Caco-2 (cell line): ENCODE results near the gene MARCHF2. TPM values are rescaled to one million over a fixed set of nuclear protein-coding genes. Genes with fewer than 3 reads are reported as not detected.

Experiments used
- BruUV-seq: library from RNA; stranded (reverse); fragments of 400-500 nt; replicated peaks from 2 replicates; lab custom pipeline; 2021; lab: Mats Ljungman, UMichigan
- CTCF ChIA-PET: fragments of 300-600 bp; sonication (Branson Sonifier 250); formaldehyde crosslinking; loops from one replicate; lab custom pipeline; 2022; ENCODE audit warnings: antibody characterized with exemption; lab: Charles Lee
- POLR2A ChIA-PET: fragments of 300-600 bp; sonication (Branson Sonifier 250); formaldehyde crosslinking; loops from one replicate; lab custom pipeline; 2022; ENCODE audit warnings: antibody characterized with exemption; lab: Charles Lee
- DNase-seq, 2 experiments: peaks; one replicate each; pipeline versions ENCODE4 v3.0.0 to v3.0.0-alpha.2; 2020 to 2022
- H3K27me3 ChIP-seq: replicated peaks from 2 replicates; pipeline ENCODE4 v1.6.0; 2011; ENCODE audit warnings: low read length; ENCODE audit not compliant: control insufficient read depth, insufficient read depth
- H3K36me3 ChIP-seq: 2 replicates; pipeline ENCODE4 v1.5.1; 2011; ENCODE audit warnings: low read length; ENCODE audit not compliant: control insufficient read depth, insufficient read depth
- H3K4me1 ChIP-seq: fragments of 250-450 bp; sonication (Bioruptor Pico); 2 replicates; pipeline ENCODE4 v1.5.1; 2020; ENCODE audit warnings: mild to moderate bottlenecking
- H3K4me3 ChIP-seq: 2 replicates; pipeline ENCODE4 v1.5.1; 2011; ENCODE audit warnings: low read depth, mild to moderate bottlenecking, control low read depth, low read length
- H3K9me3 ChIP-seq: fragments of 250-450 bp; sonication (Bioruptor Pico); 2 replicates; pipeline ENCODE4 v1.5.1; 2020; ENCODE audit warnings: mild to moderate bottlenecking, moderate library complexity
- H3K27ac Mint-ChIP-seq: one replicate; pipeline ENCODE4 v1.8.0; 2022; ENCODE audit warnings: mixed read lengths; ENCODE audit not compliant: unreplicated experiment
- H3K27me3 Mint-ChIP-seq: one replicate; pipeline ENCODE4 v1.8.0; 2022; ENCODE audit warnings: mixed read lengths; ENCODE audit not compliant: insufficient read depth, unreplicated experiment
- H3K36me3 Mint-ChIP-seq: one replicate; pipeline ENCODE4 v1.8.0; 2022; ENCODE audit warnings: mild to moderate bottlenecking, mixed read lengths; ENCODE audit not compliant: insufficient read depth, unreplicated experiment
- H3K4me1 Mint-ChIP-seq: one replicate; pipeline ENCODE4 v1.8.0; 2022; ENCODE audit warnings: low read depth, mixed read lengths; ENCODE audit not compliant: unreplicated experiment
- H3K4me3 Mint-ChIP-seq: one replicate; pipeline ENCODE4 v1.8.0; 2022; ENCODE audit warnings: mild to moderate bottlenecking, moderate library complexity, mixed read lengths; ENCODE audit not compliant: unreplicated experiment
- H3K9me3 Mint-ChIP-seq: one replicate; pipeline ENCODE4 v1.8.0; 2022; ENCODE audit warnings: mixed read lengths; ENCODE audit not compliant: unreplicated experiment
- CTCF ChIP-seq, 2 experiments: fragments of 200-600 bp in 1 of 2; IDR thresholded peaks; 1 replicate in 1 of 2; 2 replicates in 1 of 2; pipeline versions ENCODE4 v1.5.1 to v1.8.0; 2011 to 2022; ENCODE audit warnings: antibody characterized with exemption in 1 of 2, control low read depth in 1 of 2, inconsistent platforms in 1 of 2, low read depth in 1 of 2, low read length in 1 of 2, mild to moderate bottlenecking in 1 of 2, moderate library complexity in 1 of 2; ENCODE audit not compliant: insufficient read depth in 1 of 2, severe bottlenecking in 1 of 2, unreplicated experiment in 1 of 2
- intact Hi-C: fragments of 100-400 bp; cut with micrococcal nuclease; formaldehyde crosslinking; loops from one replicate; pipeline ENCODE4 v1.10.0; 2022; ENCODE audit not compliant: unreplicated experiment
- total RNA-seq: library from RNA; stranded (reverse); gene quantifications from 2 replicates; pipeline ENCODE4 v1.2.3, GENCODE V29; 2022

The MARCHF2 gene
- total RNA-seq, 1 experiment from 2014 or later = 13.8 TPM

DNA sequence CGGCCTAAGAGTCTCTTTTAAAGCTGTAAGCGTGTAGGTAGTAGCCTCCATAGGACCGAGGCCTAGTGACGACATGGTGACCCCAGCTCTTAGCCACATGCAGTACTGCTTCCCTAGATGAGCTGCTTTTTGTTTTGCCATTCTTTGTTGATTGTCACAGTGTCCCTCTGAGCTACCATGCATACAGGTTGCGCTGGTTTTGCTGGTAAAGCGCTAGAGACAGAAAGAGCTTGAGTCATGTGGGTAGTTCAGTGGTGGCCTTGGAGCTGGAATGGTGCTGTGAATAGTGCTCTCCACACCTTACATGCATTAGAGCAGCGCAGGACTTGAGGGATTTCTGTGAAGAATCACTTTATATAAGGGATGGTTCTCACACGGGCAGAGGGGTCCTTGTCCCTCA, 36.7 kb downstream of the MARCHF2 start:
- no peaks in the 10 kb centered on the region for H3K27me3 ChIP-seq
- Mint-ChIP-seq H3K27ac (no peak overlapping the region), H3K4me3 (no peak overlapping the region), H3K27me3 (no peaks in the 10 kb centered on the region), H3K9me3 (no peaks in the 10 kb centered on the region), H3K36me3 (peaks cover 68% of the 10 kb centered on the region), H3K4me1 (peaks cover 15% of the 10 kb centered on the region)
- peaks cover 23% of the 10 kb centered on the region for H3K4me1 ChIP-seq
- TF ChIP-seq CTCF (IDR thresholded peaks at IDR 0.05; ENCODE audit: insufficient read depth in 1 of 2, low read depth in 1 of 2, low read length in 1 of 2, severe bottlenecking in 1 of 2, unreplicated experiment in 1 of 2) = no peak
- no TSS peak for BruUV-seq
- no peak overlapping the region for H3K4me3 ChIP-seq
- CTCF ChIA-PET = interaction anchor here (0.9 kb wide), 1 partner anchor 10 kb away, joined by 3 read pairs; no protein-coding TSS in a partner anchor
- H3K9me3 ChIP-seq = no peaks in the 10 kb centered on the region
- DNase-seq = peak in 1 of 2 experiments; percentile 23
- intact Hi-C loops = no loop called here
- POLR2A ChIA-PET = no interaction called here
- peaks cover 1% of the 10 kb centered on the region; the same call in 1 of the 2 replicates for H3K36me3 ChIP-seq

GRCh38 chr19:8451377-8451776, 38.3 kb downstream of the MARCHF2 start:
- H3K4me1 ChIP-seq = peaks cover 18% of the 10 kb centered on the region
- Mint-ChIP-seq H3K4me1 (peaks cover 15% of the 10 kb centered on the region), H3K27ac (no peak overlapping the region), H3K9me3 (no peaks in the 10 kb centered on the region), H3K4me3 (no peak overlapping the region), H3K36me3 (peaks cover 72% of the 10 kb centered on the region), H3K27me3 (no peaks in the 10 kb centered on the region)
- no TSS peak for BruUV-seq
- ChIA-PET POLR2A (interaction anchor here (1.3 kb wide), 1 partner anchor 62 kb away, joined by 5 read pairs; the partner anchor contains the start of gene ZNF414), CTCF (interaction anchor here (1.1 kb wide), 1 partner anchor 55 kb away, joined by 3 read pairs; no protein-coding TSS in a partner anchor)
- H3K4me3 ChIP-seq = no peak overlapping the region
- no peaks in the 10 kb centered on the region for H3K9me3 ChIP-seq
- TF ChIP-seq CTCF (IDR thresholded peaks at IDR 0.05; ENCODE audit: insufficient read depth in 1 of 2, low read depth in 1 of 2, low read length in 1 of 2, severe bottlenecking in 1 of 2, unreplicated experiment in 1 of 2) = no peak
- H3K36me3 ChIP-seq = peaks cover 3% of the 10 kb centered on the region; the same call in 1 of the 2 replicates
- no peak for DNase-seq
- H3K27me3 ChIP-seq = no peaks in the 10 kb centered on the region
- intact Hi-C loops = no loop called here

DNA sequence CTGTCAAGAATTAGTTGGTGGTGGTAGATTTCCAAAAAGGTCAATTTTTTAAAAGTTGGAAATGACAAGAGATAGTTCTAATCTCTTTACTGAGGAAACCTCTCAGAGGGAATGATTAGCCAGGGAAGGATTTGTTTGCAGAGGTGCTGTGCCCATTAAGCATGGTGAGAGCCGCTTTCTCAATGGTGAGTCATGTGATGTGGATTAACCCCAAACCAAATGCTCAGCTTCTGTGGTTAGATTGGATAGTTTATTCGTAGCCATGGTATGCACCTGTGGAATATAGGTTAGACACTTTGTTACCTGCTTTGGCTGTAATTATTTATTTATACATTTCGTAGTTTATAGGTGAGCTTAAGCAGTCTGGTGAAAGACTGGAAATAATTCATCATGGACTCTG, 38.8 kb downstream of the MARCHF2 start:
- no TSS peak for BruUV-seq
- H3K4me1 Mint-ChIP-seq = peaks cover 14% of the 10 kb centered on the region
- no peak overlapping the region for H3K4me3 Mint-ChIP-seq
- Histone ChIP-seq H3K9me3 (no peaks in the 10 kb centered on the region), H3K4me1 (peaks cover 13% of the 10 kb centered on the region), H3K36me3 (peaks cover 2% of the 10 kb centered on the region; the same call in 1 of the 2 replicates), H3K27me3 (no peaks in the 10 kb centered on the region), H3K4me3 (no peak overlapping the region)
- H3K36me3 Mint-ChIP-seq = peaks cover 72% of the 10 kb centered on the region
- no peaks in the 10 kb centered on the region for H3K9me3 Mint-ChIP-seq
- H3K27ac Mint-ChIP-seq = no peak overlapping the region
- no peaks in the 10 kb centered on the region for H3K27me3 Mint-ChIP-seq
- POLR2A ChIA-PET = interaction anchor here (1.3 kb wide), 1 partner anchor 62 kb away, joined by 5 read pairs; the partner anchor contains the start of gene ZNF414
- no peak for TF ChIP-seq CTCF (IDR thresholded peaks at IDR 0.05; ENCODE audit: insufficient read depth in 1 of 2, low read depth in 1 of 2, low read length in 1 of 2, severe bottlenecking in 1 of 2, unreplicated experiment in 1 of 2)
- intact Hi-C loops = no loop called here
- CTCF ChIA-PET = interaction anchor here (1.1 kb wide), 1 partner anchor 54 kb away, joined by 3 read pairs; no protein-coding TSS in a partner anchor
- DNase-seq = no peak
